ENCODE results near the gene CHD1.

GRCh38 chr5:98880151-98880550, 48.7 kb downstream of the CHD1 start:
- TF ChIP-seq EZH2 (IDR thresholded peaks at IDR 0.05; ENCODE audit: borderline replicate concordance, low read length) (no peak), CTCF (conservative IDR thresholded peaks at IDR 0.05 in 1 of 2, IDR thresholded peaks at IDR 0.05 in 1 of 2; ENCODE audit: extremely low read depth in 1 of 2, insufficient read depth in 1 of 2, low read depth in 1 of 2, low read length in 2 of 2) (no peak)
